ENCODE measurements around the gene FAHD1.

FAHD1 gene

GRCh38 chr16:1812732-1813163 is 14.3 kb upstream of the FAHD1 start:
- TF ChIP-seq CTCF (conservative IDR thresholded peaks at IDR 0.05; ENCODE audit: low read depth, low read length) = no peak
- Histone ChIP-seq H2AFZ (ENCODE audit: low read depth) (no peak overlapping the region), H3K36me3 (ENCODE audit: insufficient read depth) (peaks cover 6% of the 10 kb centered on the region; the same call in 1 of the 2 replicates), H3K4me3 (IDR thresholded peaks at IDR 0.05; ENCODE audit: insufficient read depth, low read depth, low read length) (no peak overlapping the region), H3K4me1 (ENCODE audit: low read depth, poor library complexity, severe bottlenecking) (no peaks in the 10 kb centered on the region), H3K27me3 (ENCODE audit: insufficient read depth, low read depth) (no peaks in the 10 kb centered on the region), H3K79me2 (ENCODE audit: insufficient read depth, low read depth) (no peaks in the 10 kb centered on the region), H3K9ac (no peak overlapping the region), H3K4me2 (no peak overlapping the region), H3K27ac (no peak overlapping the region), H4K20me1 (ENCODE audit: insufficient read depth) (no peaks in the 10 kb centered on the region)

- Histone ChIP-seq H3K4me1 (ENCODE audit: low read depth, poor library complexity, severe bottlenecking) (no peaks in the 10 kb centered on the region), H3K79me2 (ENCODE audit: insufficient read depth, low read depth) (no peaks in the 10 kb centered on the region), H3K4me2 (no peak overlapping the region), H3K36me3 (ENCODE audit: insufficient read depth) (no peaks in the 10 kb centered on the region), H4K20me1 (ENCODE audit: insufficient read depth) (no peaks in the 10 kb centered on the region), H3K27me3 (ENCODE audit: insufficient read depth, low read depth) (no peaks in the 10 kb centered on the region), H2AFZ (ENCODE audit: low read depth) (no peak overlapping the region), H3K9ac (no peak overlapping the region), H3K4me3 (IDR thresholded peaks at IDR 0.05; ENCODE audit: insufficient read depth, low read depth, low read length) (no peak overlapping the region), H3K27ac (no peak overlapping the region)
- TF ChIP-seq CTCF (conservative IDR thresholded peaks at IDR 0.05; ENCODE audit: low read depth, low read length) = no peak
Observed at GRCh38 chr16:1815461-1815860, 11.5 kb upstream of the FAHD1 start.

GRCh38 chr16:1816396-1817275 is 10.4 kb upstream of the FAHD1 start:
- Histone ChIP-seq H3K27ac (no peak overlapping the region), H3K36me3 (ENCODE audit: insufficient read depth) (no peaks in the 10 kb centered on the region), H4K20me1 (ENCODE audit: insufficient read depth) (no peaks in the 10 kb centered on the region), H3K4me2 (no peak overlapping the region), H2AFZ (ENCODE audit: low read depth) (no peak overlapping the region), H3K79me2 (ENCODE audit: insufficient read depth, low read depth) (no peaks in the 10 kb centered on the region), H3K4me1 (ENCODE audit: low read depth, poor library complexity, severe bottlenecking) (no peaks in the 10 kb centered on the region), H3K9ac (no peak overlapping the region), H3K27me3 (ENCODE audit: insufficient read depth, low read depth) (no peaks in the 10 kb centered on the region), H3K4me3 (IDR thresholded peaks at IDR 0.05; ENCODE audit: insufficient read depth, low read depth, low read length) (no peak overlapping the region)
- no peak for TF ChIP-seq CTCF (conservative IDR thresholded peaks at IDR 0.05; ENCODE audit: low read depth, low read length)

- Histone ChIP-seq H3K27me3 (ENCODE audit: insufficient read depth, low read depth) (no peaks in the 10 kb centered on the region), H3K4me3 (IDR thresholded peaks at IDR 0.05; ENCODE audit: insufficient read depth, low read depth, low read length) (no peak overlapping the region), H3K27ac (no peak overlapping the region), H3K4me2 (no peak overlapping the region), H4K20me1 (ENCODE audit: insufficient read depth) (no peaks in the 10 kb centered on the region), H3K79me2 (ENCODE audit: insufficient read depth, low read depth) (no peaks in the 10 kb centered on the region), H3K36me3 (ENCODE audit: insufficient read depth) (no peaks in the 10 kb centered on the region), H3K9ac (no peak overlapping the region), H3K4me1 (ENCODE audit: low read depth, poor library complexity, severe bottlenecking) (no peaks in the 10 kb centered on the region), H2AFZ (ENCODE audit: low read depth) (no peak overlapping the region)
- TF ChIP-seq CTCF (conservative IDR thresholded peaks at IDR 0.05; ENCODE audit: low read depth, low read length) = no peak
Observed at GRCh38 chr16:1817276-1817589, 9.8 kb upstream of the FAHD1 start.

All from KMS-11 (cell line).